H9 (cell line): ENCODE data around the gene DTNB. TPM values are rescaled to one million over a fixed set of nuclear protein-coding genes. Genes with fewer than 3 reads are reported as not detected.
"Not testable (repeated sequence)": the region's sequence is repeated elsewhere in the genome, so short reads cannot be mapped to it uniquely, and the experiment has no call there.

Source experiments
- DNase-seq: peaks from one replicate; pipeline ENCODE4 v3.0.0-alpha.2; 2017
- H2AFZ ChIP-seq: one replicate; pipeline ENCODE4 v1.6.1; 2013; ENCODE audit warnings: mild to moderate bottlenecking, low read length, control low read depth, moderate library complexity
- H2AK5ac ChIP-seq: 2 replicates; pipeline ENCODE4 v1.6.1; 2013; ENCODE audit warnings: low read length, control low read depth, mixed read lengths; ENCODE audit not compliant: insufficient read length
- H2BK120ac ChIP-seq: one replicate; pipeline ENCODE4 v1.6.1; 2013; ENCODE audit warnings: low read depth, mild to moderate bottlenecking, low read length, control low read depth, inconsistent platforms; ENCODE audit not compliant: poor library complexity, severe bottlenecking
- H2BK12ac ChIP-seq: 2 replicates; pipeline ENCODE4 v1.6.1; 2013; ENCODE audit warnings: low read length, control low read depth, mixed read lengths, low read depth; ENCODE audit not compliant: insufficient read length
- H2BK15ac ChIP-seq: 2 replicates; pipeline ENCODE4 v1.6.1; 2013; ENCODE audit warnings: low read depth, low read length, control low read depth
- H2BK20ac ChIP-seq: one replicate; pipeline ENCODE4 v1.6.1; 2013; ENCODE audit warnings: low read depth, mild to moderate bottlenecking, low read length, control low read depth, inconsistent platforms; ENCODE audit not compliant: poor library complexity, severe bottlenecking
- H2BK5ac ChIP-seq: 2 replicates; pipeline ENCODE4 v1.6.1; 2013; ENCODE audit warnings: low read length, control low read depth, mixed read lengths; ENCODE audit not compliant: insufficient read length
- H3K14ac ChIP-seq: 2 replicates; pipeline ENCODE4 v1.6.1; 2013; ENCODE audit warnings: low read length, control low read depth; ENCODE audit not compliant: insufficient read depth
- H3K18ac ChIP-seq: 2 replicates; pipeline ENCODE4 v1.6.1; 2013; ENCODE audit warnings: low read depth, mild to moderate bottlenecking, mixed read lengths, low read length, control low read depth; ENCODE audit not compliant: insufficient read length
- H3K23ac ChIP-seq: 2 replicates; pipeline ENCODE4 v1.6.1; 2013; ENCODE audit warnings: low read length, control low read depth, mixed read lengths, low read depth; ENCODE audit not compliant: insufficient read length
- H3K23me2 ChIP-seq: 2 replicates; pipeline ENCODE4 v1.6.1; 2013; ENCODE audit warnings: low read depth, mild to moderate bottlenecking, mixed read lengths, low read length, control low read depth; ENCODE audit not compliant: insufficient read length, poor library complexity, severe bottlenecking
- H3K27ac ChIP-seq: 2 replicates; pipeline ENCODE4 v1.5.1; 2013; ENCODE audit warnings: low read length, control low read depth, mixed read lengths, low read depth; ENCODE audit not compliant: insufficient read length
- H3K27me3 ChIP-seq: 2 replicates; pipeline ENCODE4 v1.6.1; 2013; ENCODE audit warnings: low read length, control low read depth, inconsistent platforms; ENCODE audit not compliant: insufficient read depth
- H3K4ac ChIP-seq: 2 replicates; pipeline ENCODE4 v1.6.1; 2013; ENCODE audit warnings: low read depth, mild to moderate bottlenecking, control low read depth, inconsistent platforms, low read length, moderate library complexity
- H3K4me1 ChIP-seq: 2 replicates; pipeline ENCODE4 v1.6.1; 2013; ENCODE audit warnings: low read length, control low read depth, inconsistent platforms; ENCODE audit not compliant: insufficient read depth
- H3K4me2 ChIP-seq: 2 replicates; pipeline ENCODE4 v1.6.1; 2013; ENCODE audit warnings: low read length, control low read depth, mixed read lengths; ENCODE audit not compliant: insufficient read length, insufficient read depth
- H3K56ac ChIP-seq: 2 replicates; pipeline ENCODE4 v1.6.1; 2013; ENCODE audit warnings: low read depth, mild to moderate bottlenecking, mixed read lengths, low read length, control low read depth; ENCODE audit not compliant: insufficient read length
- H3K79me1 ChIP-seq: 2 replicates; pipeline ENCODE4 v1.6.1; 2013; ENCODE audit warnings: low read depth, mild to moderate bottlenecking, moderate library complexity, low read length, control low read depth, inconsistent platforms; ENCODE audit not compliant: insufficient read depth, poor library complexity, severe bottlenecking
- H3K79me2 ChIP-seq: 2 replicates; pipeline ENCODE4 v1.6.1; 2013; ENCODE audit warnings: low read length, control low read depth, inconsistent platforms; ENCODE audit not compliant: insufficient read depth
- H3K9ac ChIP-seq: 2 replicates; pipeline ENCODE4 v1.6.1; 2013; ENCODE audit warnings: low read length, control low read depth, mixed read lengths; ENCODE audit not compliant: insufficient read length; ENCODE audit errors: extremely low read depth
- H3K9me3 ChIP-seq: one replicate; pipeline ENCODE4 v1.6.1; 2013; ENCODE audit warnings: low read depth, low read length, inconsistent platforms; ENCODE audit not compliant: control insufficient read depth
- H3T11ph ChIP-seq: one replicate; pipeline ENCODE4 v1.6.1; 2013; ENCODE audit warnings: mild to moderate bottlenecking, low read length, control low read depth, inconsistent platforms
- H4K20me1 ChIP-seq: one replicate; pipeline ENCODE4 v1.6.1; 2013; ENCODE audit not compliant: control insufficient read depth, insufficient read length, insufficient read depth
- H4K5ac ChIP-seq: 2 replicates; pipeline ENCODE4 v1.6.1; 2013; ENCODE audit warnings: low read depth, mild to moderate bottlenecking, mixed read lengths, low read length, control low read depth; ENCODE audit not compliant: insufficient read length
- H4K8ac ChIP-seq: replicated peaks from 2 replicates; pipeline ENCODE4 v1.6.1; 2013; ENCODE audit warnings: low read length, control low read depth, mixed read lengths, low read depth; ENCODE audit not compliant: insufficient read length
- H4K91ac ChIP-seq: 2 replicates; pipeline ENCODE4 v1.6.1; 2013; ENCODE audit warnings: low read depth, mild to moderate bottlenecking, moderate library complexity, mixed read lengths, low read length, control low read depth; ENCODE audit not compliant: insufficient read length
- H3K27ac Mint-ChIP-seq, 3 experiments: 2 replicates in 2 of 3; 3 replicates in 1 of 3; pipeline ENCODE4 v1.8.0; 2020 to 2021; ENCODE audit warnings: mixed read lengths in 3 of 3, mild to moderate bottlenecking in 1 of 3, moderate library complexity in 1 of 3
- H3K27me3 Mint-ChIP-seq: 2 replicates; pipeline ENCODE4 v1.8.0; 2021; ENCODE audit warnings: low read depth, mild to moderate bottlenecking, moderate library complexity, mixed read lengths
- H3K36me3 Mint-ChIP-seq, 3 experiments: 2 replicates in 2 of 3; 3 replicates in 1 of 3; pipeline ENCODE4 v1.8.0; 2020 to 2021; ENCODE audit warnings: low read depth in 3 of 3, mixed read lengths in 3 of 3; ENCODE audit not compliant: insufficient read depth in 1 of 3
- H3K4me1 Mint-ChIP-seq, 2 experiments: 2 replicates each; pipeline ENCODE4 v1.8.0; 2020; ENCODE audit warnings: mixed read lengths in 2 of 2
- H3K4me3 Mint-ChIP-seq, 2 experiments: 2 replicates in 1 of 2; 3 replicates in 1 of 2; pipeline ENCODE4 v1.8.0; 2020 to 2021; ENCODE audit warnings: mild to moderate bottlenecking in 2 of 2, mixed read lengths in 2 of 2, moderate library complexity in 1 of 2
- H3K9me3 Mint-ChIP-seq, 2 experiments: 2 replicates in 1 of 2; 3 replicates in 1 of 2; pipeline ENCODE4 v1.8.0; 2020; ENCODE audit warnings: mild to moderate bottlenecking in 2 of 2, mixed read lengths in 2 of 2, moderate library complexity in 1 of 2
- WGBS: extraction: QIAGEN DNeasy Blood & Tissue Kit; methylation state at CpG from one replicate; pipeline ENCODE4 v1.1.7; 2013; ENCODE audit warnings: missing lambda C conversion rate, low lambda C conversion rate, mixed read lengths; ENCODE audit not compliant: insufficient read length; ENCODE audit errors: extremely low coverage; 5-methylcytosine and 5-hydroxymethylcytosine counted together
- total RNA-seq: library from RNA; stranded (reverse); gene quantifications from 2 replicates; pipeline ENCODE4 v1.2.1, GENCODE V29; 2021
- TF ChIP-seq, protein P1 (sequence below): fragments of 200-600 bp; sonication (generic); conservative IDR thresholded peaks from 3 replicates; pipeline ENCODE4 v1.8.0; 2021; ENCODE audit warnings: antibody characterized with exemption, mild to moderate bottlenecking

Gene DTNB
- total RNA-seq, 1 experiment from 2014 or later: 26.7 TPM

DNA sequence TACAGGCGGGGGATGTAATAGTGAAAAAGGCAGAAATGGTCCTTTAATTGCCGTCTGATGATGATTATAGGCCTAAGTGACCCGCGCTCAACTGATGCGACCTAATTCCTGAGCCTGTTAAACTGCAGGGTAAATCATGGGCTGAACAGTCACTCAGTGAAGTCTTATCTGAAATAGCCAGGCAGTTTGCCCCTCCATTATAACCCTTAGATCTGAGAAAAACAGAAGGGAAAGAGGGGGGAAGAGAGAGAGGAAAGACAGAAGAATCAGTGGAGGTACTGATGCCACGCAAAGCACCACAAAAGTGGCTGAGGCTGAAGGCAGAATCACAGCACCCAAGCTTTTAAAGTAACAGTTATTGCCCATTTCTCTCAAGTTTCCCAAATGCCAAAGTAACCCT, 258.6 kb downstream of the DTNB start:
- Mint-ChIP-seq H3K36me3 (peaks cover 11 to 17% (median 16%) of the 10 kb centered on the region in 3 experiments; a peak in 6 of 7 replicates), H3K4me1 (peaks cover 6 to 10% of the 10 kb centered on the region in 2 experiments; a peak in 3 of 4 replicates), H3K4me3 (no peak overlapping the region), H3K27me3 (no peaks in the 10 kb centered on the region), H3K27ac (no peak overlapping the region), H3K9me3 (no peaks in the 10 kb centered on the region)
- H3K79me1 ChIP-seq: no peaks in the 10 kb centered on the region
- no peaks in the 10 kb centered on the region for H3K79me2 ChIP-seq
- H3K18ac ChIP-seq: no peak overlapping the region
- H3K4ac ChIP-seq: no peak overlapping the region
- no peak overlapping the region for H3K4me2 ChIP-seq
- H4K5ac ChIP-seq: no peak overlapping the region
- no peak overlapping the region for H2AFZ ChIP-seq
- H4K20me1 ChIP-seq: no peaks in the 10 kb centered on the region
- no peak overlapping the region for H2BK20ac ChIP-seq
- H3T11ph ChIP-seq: no peak overlapping the region
- H2BK12ac ChIP-seq: no peak overlapping the region
- no peak overlapping the region for H4K91ac ChIP-seq
- H3K4me1 ChIP-seq: no peaks in the 10 kb centered on the region
- no peaks in the 10 kb centered on the region for H3K9me3 ChIP-seq
- no peak overlapping the region for H2BK15ac ChIP-seq
- no peaks in the 10 kb centered on the region for H3K23me2 ChIP-seq
- no peak overlapping the region for H3K56ac ChIP-seq
- TF ChIP-seq, protein P1, sequence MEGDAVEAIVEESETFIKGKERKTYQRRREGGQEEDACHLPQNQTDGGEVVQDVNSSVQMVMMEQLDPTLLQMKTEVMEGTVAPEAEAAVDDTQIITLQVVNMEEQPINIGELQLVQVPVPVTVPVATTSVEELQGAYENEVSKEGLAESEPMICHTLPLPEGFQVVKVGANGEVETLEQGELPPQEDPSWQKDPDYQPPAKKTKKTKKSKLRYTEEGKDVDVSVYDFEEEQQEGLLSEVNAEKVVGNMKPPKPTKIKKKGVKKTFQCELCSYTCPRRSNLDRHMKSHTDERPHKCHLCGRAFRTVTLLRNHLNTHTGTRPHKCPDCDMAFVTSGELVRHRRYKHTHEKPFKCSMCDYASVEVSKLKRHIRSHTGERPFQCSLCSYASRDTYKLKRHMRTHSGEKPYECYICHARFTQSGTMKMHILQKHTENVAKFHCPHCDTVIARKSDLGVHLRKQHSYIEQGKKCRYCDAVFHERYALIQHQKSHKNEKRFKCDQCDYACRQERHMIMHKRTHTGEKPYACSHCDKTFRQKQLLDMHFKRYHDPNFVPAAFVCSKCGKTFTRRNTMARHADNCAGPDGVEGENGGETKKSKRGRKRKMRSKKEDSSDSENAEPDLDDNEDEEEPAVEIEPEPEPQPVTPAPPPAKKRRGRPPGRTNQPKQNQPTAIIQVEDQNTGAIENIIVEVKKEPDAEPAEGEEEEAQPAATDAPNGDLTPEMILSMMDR: no peak
- H2AK5ac ChIP-seq: no peak overlapping the region
- no peak for DNase-seq
- no peak overlapping the region for H3K23ac ChIP-seq
- H3K14ac ChIP-seq: no peak overlapping the region
- H2BK120ac ChIP-seq: no peak overlapping the region
- H3K27me3 ChIP-seq: no peaks in the 10 kb centered on the region
- no CpG with 5 or more reads among the region's 6 CpGs for WGBS
- no peak overlapping the region for H3K27ac ChIP-seq
- H4K8ac ChIP-seq: no peak overlapping the region
- no peak overlapping the region for H3K9ac ChIP-seq
- no peak overlapping the region for H2BK5ac ChIP-seq

DNA sequence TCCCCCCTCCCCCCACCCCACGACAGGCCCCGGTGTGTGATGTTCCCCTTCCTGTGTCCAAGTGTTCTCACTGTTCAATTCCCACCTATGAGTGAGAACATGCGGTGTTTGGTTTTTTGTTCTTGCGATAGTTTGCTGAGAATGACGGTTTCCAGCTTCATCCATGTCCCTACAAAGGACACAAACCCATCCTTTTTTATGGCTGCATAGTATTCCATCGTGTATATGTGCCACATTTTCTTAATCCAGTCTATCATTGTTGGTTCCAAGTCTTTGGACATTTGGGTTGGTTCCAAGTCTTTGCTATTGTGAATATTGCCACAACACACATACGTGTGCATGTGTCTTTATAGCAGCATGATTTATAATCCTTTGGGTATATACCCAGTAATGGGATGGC, 260.0 kb downstream of the DTNB start:
- not testable (repeated sequence) for H3K9me3 ChIP-seq, H3K4ac ChIP-seq, H3K4me3 Mint-ChIP-seq, H3K79me1 ChIP-seq, H2BK20ac ChIP-seq, H2BK15ac ChIP-seq, H3K27ac ChIP-seq, H3K56ac ChIP-seq, H3K4me1 ChIP-seq, H3K4me1 Mint-ChIP-seq, H3K23ac ChIP-seq, H3K27me3 ChIP-seq, H3K4me2 ChIP-seq, H4K5ac ChIP-seq, H3K9ac ChIP-seq, H2AFZ ChIP-seq, H2BK12ac ChIP-seq, H4K20me1 ChIP-seq, H3T11ph ChIP-seq, H4K8ac ChIP-seq, H3K27ac Mint-ChIP-seq, H2AK5ac ChIP-seq, H3K79me2 ChIP-seq, H3K18ac ChIP-seq, H2BK120ac ChIP-seq, DNase-seq, H3K14ac ChIP-seq, H2BK5ac ChIP-seq, H3K27me3 Mint-ChIP-seq, H3K9me3 Mint-ChIP-seq, H4K91ac ChIP-seq, H3K23me2 ChIP-seq
- WGBS: no CpG with 5 or more reads among the region's 7 CpGs
- peaks cover 11 to 16% (median 13%) of the 10 kb centered on the region in 3 experiments; a peak in 6 of 7 replicates for H3K36me3 Mint-ChIP-seq
